Measurements from ENCODE around the gene SFMBT1. TPM values are rescaled to one million over a fixed set of nuclear protein-coding genes. Genes with fewer than 3 reads are reported as not detected.

The SFMBT1 gene
- total and polyA plus RNA-seq, 4 donors, result 4.4 to 17.8 (median 10.4) TPM

DNA sequence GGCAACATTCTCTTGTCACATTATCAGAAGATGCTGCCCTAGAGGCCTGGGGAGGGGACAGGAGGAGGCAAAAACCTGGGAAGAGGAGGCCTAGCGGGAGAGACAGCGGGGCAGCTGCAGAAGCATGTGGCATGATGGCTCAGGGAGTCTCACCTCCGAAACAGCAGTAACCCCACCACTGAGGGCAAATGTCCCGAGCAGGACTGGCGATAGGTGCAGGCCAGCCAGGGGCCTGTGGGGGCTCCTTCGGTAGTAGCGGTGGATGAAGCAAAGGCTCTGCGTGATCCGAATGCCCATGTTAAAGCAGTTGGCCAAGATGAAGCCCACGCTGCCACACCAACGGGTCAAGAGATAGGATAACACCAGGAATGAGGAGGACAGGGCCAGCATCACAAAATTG, 46.3 kb upstream of the SFMBT1 start:
- WGBS, result 98% methylated on average over 11 of the region's 11 CpGs
- DNase-seq (ENCODE audit: low spot score), result no peak
- no peaks in the 10 kb centered on the region for H3K27me3 ChIP-seq (ENCODE audit: control insufficient read depth in 4 of 4, insufficient read depth in 4 of 4, low read length in 3 of 4)
- H3K4me1 ChIP-seq (ENCODE audit: control insufficient read depth in 4 of 4, insufficient read depth in 4 of 4, low read length in 3 of 4), result peaks cover 15 to 25% (median 21%) of the 10 kb centered on the region in 4 donors
- no peaks in the 10 kb centered on the region for H3K9me3 ChIP-seq (ENCODE audit: control insufficient read depth in 4 of 4, low read length in 3 of 4)
- no peak overlapping the region for H3K9ac ChIP-seq (ENCODE audit: low read depth in 1 of 2, low read length in 2 of 2)
- H3K36me3 ChIP-seq (ENCODE audit: control insufficient read depth in 4 of 4, insufficient read depth in 3 of 4, low read depth in 1 of 4, low read length in 3 of 4), result peaks cover 0 to 16% (median 11%) of the 10 kb centered on the region in 4 donors
- TF ChIP-seq NR2F2 (IDR thresholded peaks at IDR 0.05) (no peak), FOXA1 (IDR thresholded peaks at IDR 0.05) (no peak), RXRA (IDR thresholded peaks at IDR 0.05) (no peak)
- H3K4me3 ChIP-seq (ENCODE audit: low read depth in 1 of 3, low read length in 3 of 3), result no peak overlapping the region
- no peak overlapping the region for H3K27ac ChIP-seq (ENCODE audit: low read depth in 1 of 2, low read length in 2 of 2)

DNA sequence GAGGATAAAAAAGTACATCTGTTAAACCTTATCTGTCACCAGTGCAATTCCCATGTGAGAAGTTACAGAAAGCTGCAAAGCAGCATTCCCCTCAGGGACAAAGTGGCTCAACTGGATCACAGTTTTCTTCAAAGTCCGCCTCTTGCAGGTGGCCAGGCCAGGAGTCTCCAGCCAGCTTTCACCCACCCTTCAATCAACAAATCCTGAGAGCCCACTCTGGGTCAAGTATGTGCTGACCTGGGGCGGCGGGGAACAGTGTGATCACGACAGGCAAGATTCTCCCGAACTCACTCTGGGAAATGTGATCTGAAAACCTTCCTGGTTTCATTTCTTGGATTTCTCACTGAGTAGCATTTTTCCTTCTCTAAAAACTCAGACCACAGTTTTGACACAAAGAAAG, 45.1 kb upstream of the SFMBT1 start:
- Histone ChIP-seq H3K4me1 (ENCODE audit: control insufficient read depth in 4 of 4, insufficient read depth in 4 of 4, low read length in 3 of 4) (peaks cover 15 to 25% (median 21%) of the 10 kb centered on the region in 4 donors), H3K27me3 (ENCODE audit: control insufficient read depth in 4 of 4, insufficient read depth in 4 of 4, low read length in 3 of 4) (no peaks in the 10 kb centered on the region), H3K36me3 (ENCODE audit: control insufficient read depth in 4 of 4, insufficient read depth in 3 of 4, low read depth in 1 of 4, low read length in 3 of 4) (peaks cover 0 to 16% (median 11%) of the 10 kb centered on the region in 4 donors), H3K9ac (ENCODE audit: low read depth in 1 of 2, low read length in 2 of 2) (no peak overlapping the region), H3K9me3 (ENCODE audit: control insufficient read depth in 4 of 4, low read length in 3 of 4) (no peaks in the 10 kb centered on the region), H3K27ac (ENCODE audit: low read depth in 1 of 2, low read length in 2 of 2) (no peak overlapping the region), H3K4me3 (ENCODE audit: low read depth in 1 of 3, low read length in 3 of 3) (no peak overlapping the region)
- DNase-seq (ENCODE audit: low spot score), result no peak
- 89% methylated on average over 5 of the region's 5 CpGs for WGBS
- no peak for TF ChIP-seq TAF1 (conservative IDR thresholded peaks at IDR 0.05)
- TF ChIP-seq, protein P1, sequence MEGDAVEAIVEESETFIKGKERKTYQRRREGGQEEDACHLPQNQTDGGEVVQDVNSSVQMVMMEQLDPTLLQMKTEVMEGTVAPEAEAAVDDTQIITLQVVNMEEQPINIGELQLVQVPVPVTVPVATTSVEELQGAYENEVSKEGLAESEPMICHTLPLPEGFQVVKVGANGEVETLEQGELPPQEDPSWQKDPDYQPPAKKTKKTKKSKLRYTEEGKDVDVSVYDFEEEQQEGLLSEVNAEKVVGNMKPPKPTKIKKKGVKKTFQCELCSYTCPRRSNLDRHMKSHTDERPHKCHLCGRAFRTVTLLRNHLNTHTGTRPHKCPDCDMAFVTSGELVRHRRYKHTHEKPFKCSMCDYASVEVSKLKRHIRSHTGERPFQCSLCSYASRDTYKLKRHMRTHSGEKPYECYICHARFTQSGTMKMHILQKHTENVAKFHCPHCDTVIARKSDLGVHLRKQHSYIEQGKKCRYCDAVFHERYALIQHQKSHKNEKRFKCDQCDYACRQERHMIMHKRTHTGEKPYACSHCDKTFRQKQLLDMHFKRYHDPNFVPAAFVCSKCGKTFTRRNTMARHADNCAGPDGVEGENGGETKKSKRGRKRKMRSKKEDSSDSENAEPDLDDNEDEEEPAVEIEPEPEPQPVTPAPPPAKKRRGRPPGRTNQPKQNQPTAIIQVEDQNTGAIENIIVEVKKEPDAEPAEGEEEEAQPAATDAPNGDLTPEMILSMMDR (IDR thresholded peaks at IDR 0.05; ENCODE audit: low read depth, low read length, missing input control), result no peak
- no peak for TF ChIP-seq SP1 (IDR thresholded peaks at IDR 0.05)
- TF ChIP-seq GABPA (IDR thresholded peaks at IDR 0.05 in 1 of 2, conservative IDR thresholded peaks at IDR 0.05 in 1 of 2), result no peak

DNA sequence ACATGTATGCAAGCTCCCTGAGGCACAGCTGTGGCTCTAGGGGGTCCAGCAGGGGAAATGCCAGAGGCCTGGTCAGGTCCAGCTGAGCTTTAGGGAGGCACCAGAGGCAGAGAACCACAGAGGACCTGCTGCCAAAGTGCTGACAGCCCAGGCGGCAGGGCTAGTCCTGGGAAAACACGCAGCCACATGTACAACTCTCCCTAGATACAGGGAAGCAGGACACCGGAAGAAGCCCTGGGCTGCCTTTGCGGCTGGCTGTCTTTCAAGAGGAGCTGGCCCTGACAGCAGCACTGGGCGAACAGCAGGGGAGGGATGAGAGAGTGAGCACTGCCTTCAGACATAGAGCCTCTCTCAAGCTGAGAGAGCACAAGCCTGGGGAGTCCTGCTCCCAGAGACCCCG, 43.6 kb upstream of the SFMBT1 start:
- no peaks in the 10 kb centered on the region for H3K9me3 ChIP-seq (ENCODE audit: control insufficient read depth in 4 of 4, low read length in 3 of 4)
- TF ChIP-seq HNF4G (IDR thresholded peaks at IDR 0.05) (no peak), RAD21 (IDR thresholded peaks at IDR 0.05) (no peak), YY1 (IDR thresholded peaks at IDR 0.05) (no peak), NR2F2 (IDR thresholded peaks at IDR 0.05) (no peak), EGR1 (IDR thresholded peaks at IDR 0.05; ENCODE audit: low read depth in 2 of 2) (no peak), SP1 (IDR thresholded peaks at IDR 0.05) (no peak), RXRA (IDR thresholded peaks at IDR 0.05) (no peak), FOXA2 (IDR thresholded peaks at IDR 0.05) (no peak), JUND (IDR thresholded peaks at IDR 0.05) (no peak), HNF4A (conservative IDR thresholded peaks at IDR 0.05) (no peak), TAF1 (conservative IDR thresholded peaks at IDR 0.05) (no peak), GABPA (IDR thresholded peaks at IDR 0.05 in 1 of 2, conservative IDR thresholded peaks at IDR 0.05 in 1 of 2) (no peak)
- TF ChIP-seq, protein P2, sequence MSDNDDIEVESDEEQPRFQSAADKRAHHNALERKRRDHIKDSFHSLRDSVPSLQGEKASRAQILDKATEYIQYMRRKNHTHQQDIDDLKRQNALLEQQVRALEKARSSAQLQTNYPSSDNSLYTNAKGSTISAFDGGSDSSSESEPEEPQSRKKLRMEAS (IDR thresholded peaks at IDR 0.05), result no peak
- TF ChIP-seq, protein P3, sequence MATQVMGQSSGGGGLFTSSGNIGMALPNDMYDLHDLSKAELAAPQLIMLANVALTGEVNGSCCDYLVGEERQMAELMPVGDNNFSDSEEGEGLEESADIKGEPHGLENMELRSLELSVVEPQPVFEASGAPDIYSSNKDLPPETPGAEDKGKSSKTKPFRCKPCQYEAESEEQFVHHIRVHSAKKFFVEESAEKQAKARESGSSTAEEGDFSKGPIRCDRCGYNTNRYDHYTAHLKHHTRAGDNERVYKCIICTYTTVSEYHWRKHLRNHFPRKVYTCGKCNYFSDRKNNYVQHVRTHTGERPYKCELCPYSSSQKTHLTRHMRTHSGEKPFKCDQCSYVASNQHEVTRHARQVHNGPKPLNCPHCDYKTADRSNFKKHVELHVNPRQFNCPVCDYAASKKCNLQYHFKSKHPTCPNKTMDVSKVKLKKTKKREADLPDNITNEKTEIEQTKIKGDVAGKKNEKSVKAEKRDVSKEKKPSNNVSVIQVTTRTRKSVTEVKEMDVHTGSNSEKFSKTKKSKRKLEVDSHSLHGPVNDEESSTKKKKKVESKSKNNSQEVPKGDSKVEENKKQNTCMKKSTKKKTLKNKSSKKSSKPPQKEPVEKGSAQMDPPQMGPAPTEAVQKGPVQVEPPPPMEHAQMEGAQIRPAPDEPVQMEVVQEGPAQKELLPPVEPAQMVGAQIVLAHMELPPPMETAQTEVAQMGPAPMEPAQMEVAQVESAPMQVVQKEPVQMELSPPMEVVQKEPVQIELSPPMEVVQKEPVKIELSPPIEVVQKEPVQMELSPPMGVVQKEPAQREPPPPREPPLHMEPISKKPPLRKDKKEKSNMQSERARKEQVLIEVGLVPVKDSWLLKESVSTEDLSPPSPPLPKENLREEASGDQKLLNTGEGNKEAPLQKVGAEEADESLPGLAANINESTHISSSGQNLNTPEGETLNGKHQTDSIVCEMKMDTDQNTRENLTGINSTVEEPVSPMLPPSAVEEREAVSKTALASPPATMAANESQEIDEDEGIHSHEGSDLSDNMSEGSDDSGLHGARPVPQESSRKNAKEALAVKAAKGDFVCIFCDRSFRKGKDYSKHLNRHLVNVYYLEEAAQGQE (IDR thresholded peaks at IDR 0.05), result no peak
- TF ChIP-seq, protein P4, sequence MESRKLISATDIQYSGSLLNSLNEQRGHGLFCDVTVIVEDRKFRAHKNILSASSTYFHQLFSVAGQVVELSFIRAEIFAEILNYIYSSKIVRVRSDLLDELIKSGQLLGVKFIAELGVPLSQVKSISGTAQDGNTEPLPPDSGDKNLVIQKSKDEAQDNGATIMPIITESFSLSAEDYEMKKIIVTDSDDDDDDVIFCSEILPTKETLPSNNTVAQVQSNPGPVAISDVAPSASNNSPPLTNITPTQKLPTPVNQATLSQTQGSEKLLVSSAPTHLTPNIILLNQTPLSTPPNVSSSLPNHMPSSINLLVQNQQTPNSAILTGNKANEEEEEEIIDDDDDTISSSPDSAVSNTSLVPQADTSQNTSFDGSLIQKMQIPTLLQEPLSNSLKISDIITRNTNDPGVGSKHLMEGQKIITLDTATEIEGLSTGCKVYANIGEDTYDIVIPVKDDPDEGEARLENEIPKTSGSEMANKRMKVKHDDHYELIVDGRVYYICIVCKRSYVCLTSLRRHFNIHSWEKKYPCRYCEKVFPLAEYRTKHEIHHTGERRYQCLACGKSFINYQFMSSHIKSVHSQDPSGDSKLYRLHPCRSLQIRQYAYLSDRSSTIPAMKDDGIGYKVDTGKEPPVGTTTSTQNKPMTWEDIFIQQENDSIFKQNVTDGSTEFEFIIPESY (IDR thresholded peaks at IDR 0.05), result no peak
- TF ChIP-seq, protein P5, sequence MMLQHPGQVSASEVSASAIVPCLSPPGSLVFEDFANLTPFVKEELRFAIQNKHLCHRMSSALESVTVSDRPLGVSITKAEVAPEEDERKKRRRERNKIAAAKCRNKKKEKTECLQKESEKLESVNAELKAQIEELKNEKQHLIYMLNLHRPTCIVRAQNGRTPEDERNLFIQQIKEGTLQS (IDR thresholded peaks at IDR 0.05), result no peak
- H3K4me1 ChIP-seq (ENCODE audit: control insufficient read depth in 4 of 4, insufficient read depth in 4 of 4, low read length in 3 of 4), result peaks cover 16 to 30% (median 23%) of the 10 kb centered on the region in 4 donors
- no peak overlapping the region for H3K27ac ChIP-seq (ENCODE audit: low read depth in 1 of 2, low read length in 2 of 2)
- no peak overlapping the region for H3K4me3 ChIP-seq (ENCODE audit: low read depth in 1 of 3, low read length in 3 of 3)
- H3K27me3 ChIP-seq (ENCODE audit: control insufficient read depth in 4 of 4, insufficient read depth in 4 of 4, low read length in 3 of 4), result no peaks in the 10 kb centered on the region
- no peak overlapping the region for H3K9ac ChIP-seq (ENCODE audit: low read depth in 1 of 2, low read length in 2 of 2)
- WGBS, result 92% methylated on average over 6 of the region's 6 CpGs
- DNase-seq (ENCODE audit: low spot score), result no peak
- H3K36me3 ChIP-seq (ENCODE audit: control insufficient read depth in 4 of 4, insufficient read depth in 3 of 4, low read depth in 1 of 4, low read length in 3 of 4), result peaks cover 0 to 16% (median 11%) of the 10 kb centered on the region in 4 donors

Measured in liver (tissue), 9 donors.